SK-N-SH treated with all-trans-retinoic acid at 6 μM for 48 hours (cell line): ENCODE results near the gene TGIF1.

Source experiments
- ATAC-seq: fragments of 200-7000 bp; cut with Tn5 transposase; 3 replicates; pipeline ENCODE4 v1.9.1; 2020; ENCODE audit warnings: mild to moderate bottlenecking, moderate library complexity
- ARNTL ChIP-seq: fragments of 450-650 bp; formaldehyde crosslinking; IDR thresholded peaks from 2 replicates; pipeline ENCODE4 v1.5.0; 2020; ENCODE audit warnings: low read depth, mild to moderate bottlenecking, moderate library complexity, borderline replicate concordance
- BACH2 ChIP-seq: fragments of 250-450 bp; sonication (Bioruptor Pico); IDR thresholded peaks from 2 replicates; pipeline ENCODE4 v1.9.0; 2021; ENCODE audit warnings: mild to moderate bottlenecking, borderline replicate concordance
- CSDC2 ChIP-seq: fragments of 250-450 bp; sonication (Bioruptor Pico); IDR thresholded peaks from 2 replicates; pipeline ENCODE4 v1.5.0; 2020; ENCODE audit warnings: mild to moderate bottlenecking, moderate library complexity
- ESRRG ChIP-seq: fragments of 250-450 bp; sonication (Bioruptor Pico); IDR thresholded peaks from 2 replicates; pipeline ENCODE4 v1.6.1; 2021; ENCODE audit warnings: mild to moderate bottlenecking
- GLIS3 ChIP-seq: fragments of 250-450 bp; sonication (Bioruptor Pico); IDR thresholded peaks from 2 replicates; pipeline ENCODE4 v1.5.0; 2020; ENCODE audit warnings: mild to moderate bottlenecking, moderate library complexity
- ISL1 ChIP-seq: fragments of 250-450 bp; sonication (Bioruptor Pico); IDR thresholded peaks from 2 replicates; pipeline ENCODE4 v2.1.2; 2022; ENCODE audit warnings: mild to moderate bottlenecking, moderate library complexity
- OSR1 ChIP-seq: fragments of 250-450 bp; sonication (Bioruptor Pico); IDR thresholded peaks from 2 replicates; pipeline ENCODE4 v1.8.0; 2022; ENCODE audit warnings: moderate library complexity, mild to moderate bottlenecking, inconsistent platforms
- RARB ChIP-seq: fragments of 250-450 bp; sonication (Bioruptor Pico); IDR thresholded peaks from 2 replicates; pipeline ENCODE4 v1.8.0; 2021; ENCODE audit warnings: mild to moderate bottlenecking, moderate library complexity
- SNAI2 ChIP-seq: fragments of 250-450 bp; sonication (Bioruptor Pico); IDR thresholded peaks from 2 replicates; pipeline ENCODE4 v1.5.0; 2020; ENCODE audit warnings: mild to moderate bottlenecking, moderate library complexity
- TCF4 ChIP-seq: fragments of 250-450 bp; sonication (Bioruptor Pico); IDR thresholded peaks from 2 replicates; pipeline ENCODE4 v1.8.0; 2021; ENCODE audit warnings: mild to moderate bottlenecking, moderate library complexity, borderline replicate concordance
- TOX ChIP-seq: fragments of 250-450 bp; sonication (Bioruptor Pico); IDR thresholded peaks from 2 replicates; pipeline ENCODE4 v1.8.0; 2021; ENCODE audit warnings: mild to moderate bottlenecking, moderate library complexity, borderline replicate concordance
- ZC3H10 ChIP-seq: fragments of 250-450 bp; sonication (Bioruptor Pico); IDR thresholded peaks from 2 replicates; pipeline ENCODE4 v1.5.1; 2021; ENCODE audit warnings: mild to moderate bottlenecking, moderate library complexity
- ZFP3 ChIP-seq: fragments of 250-450 bp; sonication (Bioruptor Pico); IDR thresholded peaks from 2 replicates; pipeline ENCODE4 v1.5.0; 2020; ENCODE audit warnings: mild to moderate bottlenecking, moderate library complexity
- ZFP30 ChIP-seq: fragments of 450-650 bp; formaldehyde crosslinking; IDR thresholded peaks from 2 replicates; pipeline ENCODE4 v1.5.0; 2022; ENCODE audit warnings: mild to moderate bottlenecking, moderate library complexity
- ZNF565 ChIP-seq: fragments of 450-650 bp; formaldehyde crosslinking; conservative IDR thresholded peaks from 2 replicates; pipeline ENCODE4 v1.5.0; 2020; ENCODE audit warnings: low read depth, mild to moderate bottlenecking, moderate library complexity
- ZNF70 ChIP-seq: fragments of 450-650 bp; formaldehyde crosslinking; IDR thresholded peaks from 2 replicates; pipeline ENCODE4 v1.5.0; 2020; ENCODE audit warnings: mild to moderate bottlenecking, moderate library complexity
- ZNF8 ChIP-seq: fragments of 450-650 bp; formaldehyde crosslinking; IDR thresholded peaks from 2 replicates; pipeline ENCODE4 v1.5.0; 2020; ENCODE audit warnings: mild to moderate bottlenecking, moderate library complexity
- TF ChIP-seq, protein P1 (sequence below): fragments of 250-450 bp; sonication (Bioruptor Pico); IDR thresholded peaks from 2 replicates; pipeline ENCODE4 v1.8.0; 2021; ENCODE audit warnings: low read depth, mild to moderate bottlenecking, moderate library complexity, borderline replicate concordance
- TF ChIP-seq, protein P2 (sequence below): fragments of 250-450 bp; sonication (Bioruptor Pico); IDR thresholded peaks from 2 replicates; pipeline ENCODE4 v1.5.1; 2020; ENCODE audit warnings: low read depth, mild to moderate bottlenecking, moderate library complexity
- TF ChIP-seq, protein P3 (sequence below): fragments of 250-450 bp; sonication (Bioruptor Pico); IDR thresholded peaks from 2 replicates; pipeline ENCODE4 v1.5.0; 2020; ENCODE audit warnings: mild to moderate bottlenecking, moderate library complexity
- TF ChIP-seq, protein P4 (sequence below): fragments of 250-450 bp; sonication (Bioruptor Pico); IDR thresholded peaks from 2 replicates; pipeline ENCODE4 v1.5.1; 2021; ENCODE audit warnings: mild to moderate bottlenecking, moderate library complexity

TGIF1 gene

DNA sequence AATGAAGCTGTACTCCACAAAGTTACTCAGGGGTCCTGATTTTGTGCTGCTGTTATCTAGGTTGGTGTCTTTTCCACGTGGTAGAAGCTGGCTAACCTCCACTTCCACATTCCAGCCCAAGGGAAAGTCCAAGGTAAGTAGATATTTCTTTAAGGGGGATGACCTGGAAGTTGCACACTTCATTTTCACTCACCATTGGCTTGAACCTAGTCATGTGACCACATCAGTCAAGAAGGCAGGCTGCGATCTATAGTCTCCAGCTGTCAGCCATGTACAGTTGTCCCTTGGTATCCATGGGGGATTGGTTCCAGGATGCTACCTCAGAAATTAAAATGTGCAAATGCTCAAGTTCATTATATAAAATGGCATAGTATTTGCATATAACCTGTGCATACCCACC lies 31.9 kb upstream of the TGIF1 start (continued):
- TF ChIP-seq ZNF565 (CRISPR knock-in tag) (no peak), BACH2 (CRISPR knock-in tag) (no peak)
- TF ChIP-seq, protein P1, sequence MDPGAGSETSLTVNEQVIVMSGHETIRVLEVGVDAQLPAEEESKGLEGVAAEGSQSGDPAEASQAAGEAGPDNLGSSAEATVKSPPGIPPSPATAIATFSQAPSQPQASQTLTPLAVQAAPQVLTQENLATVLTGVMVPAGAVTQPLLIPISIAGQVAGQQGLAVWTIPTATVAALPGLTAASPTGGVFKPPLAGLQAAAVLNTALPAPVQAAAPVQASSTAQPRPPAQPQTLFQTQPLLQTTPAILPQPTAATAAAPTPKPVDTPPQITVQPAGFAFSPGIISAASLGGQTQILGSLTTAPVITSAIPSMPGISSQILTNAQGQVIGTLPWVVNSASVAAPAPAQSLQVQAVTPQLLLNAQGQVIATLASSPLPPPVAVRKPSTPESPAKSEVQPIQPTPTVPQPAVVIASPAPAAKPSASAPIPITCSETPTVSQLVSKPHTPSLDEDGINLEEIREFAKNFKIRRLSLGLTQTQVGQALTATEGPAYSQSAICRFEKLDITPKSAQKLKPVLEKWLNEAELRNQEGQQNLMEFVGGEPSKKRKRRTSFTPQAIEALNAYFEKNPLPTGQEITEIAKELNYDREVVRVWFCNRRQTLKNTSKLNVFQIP (CRISPR knock-in tag): no peak

DNA sequence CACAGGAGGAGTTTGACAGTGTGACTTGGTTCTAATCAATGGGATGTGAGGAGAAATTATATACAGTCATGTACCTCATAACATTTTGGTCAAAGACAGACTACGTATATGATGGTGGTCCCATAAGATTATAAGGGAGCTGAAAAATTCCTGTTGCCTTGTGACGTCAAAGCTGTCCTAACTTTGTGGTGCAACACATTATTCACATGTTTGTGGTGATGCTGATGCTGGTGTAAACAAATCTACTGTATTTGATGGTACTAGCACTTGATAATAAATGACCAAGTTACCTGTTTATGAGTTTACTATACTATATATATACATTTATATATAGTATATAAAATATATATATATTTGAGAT lies 29.1 kb upstream of the TGIF1 start:
- ATAC-seq: no peak
- TF ChIP-seq CSDC2 (CRISPR knock-in tag): no peak
- TF ChIP-seq, protein P2, sequence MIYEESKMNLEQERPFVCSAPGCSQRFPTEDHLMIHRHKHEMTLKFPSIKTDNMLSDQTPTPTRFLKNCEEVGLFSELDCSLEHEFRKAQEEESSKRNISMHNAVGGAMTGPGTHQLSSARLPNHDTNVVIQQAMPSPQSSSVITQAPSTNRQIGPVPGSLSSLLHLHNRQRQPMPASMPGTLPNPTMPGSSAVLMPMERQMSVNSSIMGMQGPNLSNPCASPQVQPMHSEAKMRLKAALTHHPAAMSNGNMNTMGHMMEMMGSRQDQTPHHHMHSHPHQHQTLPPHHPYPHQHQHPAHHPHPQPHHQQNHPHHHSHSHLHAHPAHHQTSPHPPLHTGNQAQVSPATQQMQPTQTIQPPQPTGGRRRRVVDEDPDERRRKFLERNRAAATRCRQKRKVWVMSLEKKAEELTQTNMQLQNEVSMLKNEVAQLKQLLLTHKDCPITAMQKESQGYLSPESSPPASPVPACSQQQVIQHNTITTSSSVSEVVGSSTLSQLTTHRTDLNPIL: no peak
- TF ChIP-seq ARNTL: no peak
- TF ChIP-seq ZC3H10 (CRISPR knock-in tag): no peak
- no peak for TF ChIP-seq GLIS3 (CRISPR knock-in tag)
- TF ChIP-seq, protein P3, sequence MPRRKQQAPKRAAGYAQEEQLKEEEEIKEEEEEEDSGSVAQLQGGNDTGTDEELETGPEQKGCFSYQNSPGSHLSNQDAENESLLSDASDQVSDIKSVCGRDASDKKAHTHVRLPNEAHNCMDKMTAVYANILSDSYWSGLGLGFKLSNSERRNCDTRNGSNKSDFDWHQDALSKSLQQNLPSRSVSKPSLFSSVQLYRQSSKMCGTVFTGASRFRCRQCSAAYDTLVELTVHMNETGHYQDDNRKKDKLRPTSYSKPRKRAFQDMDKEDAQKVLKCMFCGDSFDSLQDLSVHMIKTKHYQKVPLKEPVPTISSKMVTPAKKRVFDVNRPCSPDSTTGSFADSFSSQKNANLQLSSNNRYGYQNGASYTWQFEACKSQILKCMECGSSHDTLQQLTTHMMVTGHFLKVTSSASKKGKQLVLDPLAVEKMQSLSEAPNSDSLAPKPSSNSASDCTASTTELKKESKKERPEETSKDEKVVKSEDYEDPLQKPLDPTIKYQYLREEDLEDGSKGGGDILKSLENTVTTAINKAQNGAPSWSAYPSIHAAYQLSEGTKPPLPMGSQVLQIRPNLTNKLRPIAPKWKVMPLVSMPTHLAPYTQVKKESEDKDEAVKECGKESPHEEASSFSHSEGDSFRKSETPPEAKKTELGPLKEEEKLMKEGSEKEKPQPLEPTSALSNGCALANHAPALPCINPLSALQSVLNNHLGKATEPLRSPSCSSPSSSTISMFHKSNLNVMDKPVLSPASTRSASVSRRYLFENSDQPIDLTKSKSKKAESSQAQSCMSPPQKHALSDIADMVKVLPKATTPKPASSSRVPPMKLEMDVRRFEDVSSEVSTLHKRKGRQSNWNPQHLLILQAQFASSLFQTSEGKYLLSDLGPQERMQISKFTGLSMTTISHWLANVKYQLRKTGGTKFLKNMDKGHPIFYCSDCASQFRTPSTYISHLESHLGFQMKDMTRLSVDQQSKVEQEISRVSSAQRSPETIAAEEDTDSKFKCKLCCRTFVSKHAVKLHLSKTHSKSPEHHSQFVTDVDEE (CRISPR knock-in tag): no peak
- no peak for TF ChIP-seq ZFP3 (CRISPR knock-in tag)
- no peak for TF ChIP-seq OSR1 (CRISPR knock-in tag)
- no peak for TF ChIP-seq ZFP30
- TF ChIP-seq, protein P1 (CRISPR knock-in tag): no peak
- no peak for TF ChIP-seq BACH2 (CRISPR knock-in tag)
- no peak for TF ChIP-seq ESRRG (CRISPR knock-in tag)
- TF ChIP-seq, protein P4, sequence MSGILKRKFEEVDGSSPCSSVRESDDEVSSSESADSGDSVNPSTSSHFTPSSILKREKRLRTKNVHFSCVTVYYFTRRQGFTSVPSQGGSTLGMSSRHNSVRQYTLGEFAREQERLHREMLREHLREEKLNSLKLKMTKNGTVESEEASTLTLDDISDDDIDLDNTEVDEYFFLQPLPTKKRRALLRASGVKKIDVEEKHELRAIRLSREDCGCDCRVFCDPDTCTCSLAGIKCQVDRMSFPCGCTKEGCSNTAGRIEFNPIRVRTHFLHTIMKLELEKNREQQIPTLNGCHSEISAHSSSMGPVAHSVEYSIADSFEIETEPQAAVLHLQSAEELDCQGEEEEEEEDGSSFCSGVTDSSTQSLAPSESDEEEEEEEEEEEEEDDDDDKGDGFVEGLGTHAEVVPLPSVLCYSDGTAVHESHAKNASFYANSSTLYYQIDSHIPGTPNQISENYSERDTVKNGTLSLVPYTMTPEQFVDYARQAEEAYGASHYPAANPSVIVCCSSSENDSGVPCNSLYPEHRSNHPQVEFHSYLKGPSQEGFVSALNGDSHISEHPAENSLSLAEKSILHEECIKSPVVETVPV (CRISPR knock-in tag): no peak
- no peak for TF ChIP-seq ZNF565 (CRISPR knock-in tag)
- no peak for TF ChIP-seq SNAI2 (CRISPR knock-in tag)
- TF ChIP-seq ISL1 (CRISPR knock-in tag): no peak
- TF ChIP-seq RARB (CRISPR knock-in tag): no peak
- TF ChIP-seq TOX (CRISPR knock-in tag): no peak
- no peak for TF ChIP-seq ZNF8 (CRISPR knock-in tag)
- no peak for TF ChIP-seq TCF4 (CRISPR knock-in tag)

DNA sequence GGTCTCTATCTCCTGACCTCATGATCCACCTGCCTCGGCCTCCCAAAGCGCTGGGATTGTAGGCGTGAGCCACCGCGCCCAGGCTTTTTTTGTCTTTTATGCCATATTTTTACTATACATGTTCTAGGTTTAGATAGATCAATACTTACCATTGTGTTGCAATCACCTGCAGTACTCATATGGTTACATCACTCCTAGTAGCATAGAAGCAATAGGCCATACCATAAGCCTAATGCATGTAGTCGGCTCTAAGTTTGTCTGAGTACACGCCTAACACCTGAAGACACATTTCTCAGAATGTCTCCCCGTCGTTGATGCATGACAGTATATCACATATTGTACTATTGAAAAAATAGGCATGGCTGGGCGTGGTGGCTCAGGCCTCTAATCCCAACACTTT lies 27.1 kb upstream of the TGIF1 start:
- no peak for ATAC-seq
- no peak for TF ChIP-seq ESRRG (CRISPR knock-in tag)
- TF ChIP-seq TCF4 (CRISPR knock-in tag): no peak
- no peak for TF ChIP-seq ZNF70 (CRISPR knock-in tag)
- TF ChIP-seq, protein P4 (CRISPR knock-in tag): no peak
- no peak for TF ChIP-seq ZFP30
- TF ChIP-seq ZC3H10 (CRISPR knock-in tag): no peak
- TF ChIP-seq BACH2 (CRISPR knock-in tag): no peak
- no peak for TF ChIP-seq OSR1 (CRISPR knock-in tag)
